H1 (cell line): ENCODE measurements around the gene BSPRY.

Source experiments
- EZH2 ChIP-seq: fragments of 200-600 bp; sonication (generic); IDR thresholded peaks from 2 replicates; pipeline ENCODE4 v1.7.1; 2012; ENCODE audit warnings: low read depth, mild to moderate bottlenecking, moderate library complexity, low read length, inconsistent platforms; ENCODE audit not compliant: severe bottlenecking
- POLR2A ChIP-seq, 2 experiments: IDR thresholded peaks; 1 replicate in 1 of 2; 2 replicates in 1 of 2; pipeline ENCODE4 v1.6.1; 2011; ENCODE audit warnings: low read depth in 2 of 2, low read length in 2 of 2, mild to moderate bottlenecking in 2 of 2; ENCODE audit errors: control extremely low read depth in 1 of 2
- ZNF274 ChIP-seq: IDR thresholded peaks from 2 replicates; pipeline ENCODE4 v1.7.0; 2012; ENCODE audit warnings: low read length, borderline replicate concordance; ENCODE audit errors: extremely low read depth
- TF ChIP-seq, protein P1 (sequence below): IDR thresholded peaks from 2 replicates; pipeline ENCODE4 v1.6.1; 2012; ENCODE audit warnings: inconsistent platforms
- TF ChIP-seq, protein P2 (sequence below), 3 experiments: IDR thresholded peaks; 1 replicate in 2 of 3; 2 replicates in 1 of 3; pipeline versions ENCODE4 v1.5.1 to v1.6.1; 2011; ENCODE audit warnings: low read length in 3 of 3, mild to moderate bottlenecking in 3 of 3, inconsistent platforms in 2 of 3, low read depth in 1 of 3, moderate library complexity in 1 of 3; ENCODE audit not compliant: insufficient read depth in 1 of 3; ENCODE audit errors: control extremely low read depth in 1 of 3
- TF ChIP-seq, protein P3 (sequence below): IDR thresholded peaks from 2 replicates; pipeline ENCODE4 v1.6.1; 2011; ENCODE audit warnings: low read depth, mild to moderate bottlenecking, low read length; ENCODE audit not compliant: insufficient read depth

DNA sequence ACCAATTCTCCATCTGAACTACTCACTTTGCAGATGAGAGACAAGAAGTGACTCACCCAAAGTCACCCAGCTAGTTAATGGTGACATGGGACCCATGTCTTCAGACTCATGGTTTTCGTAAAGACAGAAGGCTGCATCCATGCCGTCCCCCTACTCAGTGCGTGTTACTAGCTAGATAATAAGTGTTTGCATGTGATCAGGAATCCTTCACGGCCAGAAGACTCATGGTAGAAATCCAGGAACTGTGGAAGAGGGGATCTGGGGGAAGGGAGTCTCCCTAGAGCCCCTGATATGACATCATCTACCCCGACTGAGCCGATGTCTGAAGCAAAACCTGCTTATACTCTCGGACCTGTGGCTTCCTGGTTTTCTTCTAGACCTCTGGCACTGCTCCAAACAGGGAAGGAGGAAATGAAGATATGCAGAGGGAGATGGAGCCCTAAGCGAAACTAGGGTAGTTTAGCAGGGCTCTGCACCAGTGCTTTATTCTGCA lies 49.5 kb upstream of the BSPRY start:
- TF ChIP-seq ZNF274 (no peak), EZH2 (no peak), POLR2A (IDR thresholded peaks at IDR 0.05; ENCODE audit: control extremely low read depth in 1 of 2, low read depth in 2 of 2, low read length in 2 of 2) (no peak)
- TF ChIP-seq, protein P1, sequence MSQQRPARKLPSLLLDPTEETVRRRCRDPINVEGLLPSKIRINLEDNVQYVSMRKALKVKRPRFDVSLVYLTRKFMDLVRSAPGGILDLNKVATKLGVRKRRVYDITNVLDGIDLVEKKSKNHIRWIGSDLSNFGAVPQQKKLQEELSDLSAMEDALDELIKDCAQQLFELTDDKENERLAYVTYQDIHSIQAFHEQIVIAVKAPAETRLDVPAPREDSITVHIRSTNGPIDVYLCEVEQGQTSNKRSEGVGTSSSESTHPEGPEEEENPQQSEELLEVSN: no peak
- TF ChIP-seq, protein P2, sequence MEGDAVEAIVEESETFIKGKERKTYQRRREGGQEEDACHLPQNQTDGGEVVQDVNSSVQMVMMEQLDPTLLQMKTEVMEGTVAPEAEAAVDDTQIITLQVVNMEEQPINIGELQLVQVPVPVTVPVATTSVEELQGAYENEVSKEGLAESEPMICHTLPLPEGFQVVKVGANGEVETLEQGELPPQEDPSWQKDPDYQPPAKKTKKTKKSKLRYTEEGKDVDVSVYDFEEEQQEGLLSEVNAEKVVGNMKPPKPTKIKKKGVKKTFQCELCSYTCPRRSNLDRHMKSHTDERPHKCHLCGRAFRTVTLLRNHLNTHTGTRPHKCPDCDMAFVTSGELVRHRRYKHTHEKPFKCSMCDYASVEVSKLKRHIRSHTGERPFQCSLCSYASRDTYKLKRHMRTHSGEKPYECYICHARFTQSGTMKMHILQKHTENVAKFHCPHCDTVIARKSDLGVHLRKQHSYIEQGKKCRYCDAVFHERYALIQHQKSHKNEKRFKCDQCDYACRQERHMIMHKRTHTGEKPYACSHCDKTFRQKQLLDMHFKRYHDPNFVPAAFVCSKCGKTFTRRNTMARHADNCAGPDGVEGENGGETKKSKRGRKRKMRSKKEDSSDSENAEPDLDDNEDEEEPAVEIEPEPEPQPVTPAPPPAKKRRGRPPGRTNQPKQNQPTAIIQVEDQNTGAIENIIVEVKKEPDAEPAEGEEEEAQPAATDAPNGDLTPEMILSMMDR (IDR thresholded peaks at IDR 0.05; ENCODE audit: control extremely low read depth in 1 of 3, insufficient read depth in 1 of 3, low read depth in 1 of 3, low read length in 3 of 3): no peak
- TF ChIP-seq, protein P3, sequence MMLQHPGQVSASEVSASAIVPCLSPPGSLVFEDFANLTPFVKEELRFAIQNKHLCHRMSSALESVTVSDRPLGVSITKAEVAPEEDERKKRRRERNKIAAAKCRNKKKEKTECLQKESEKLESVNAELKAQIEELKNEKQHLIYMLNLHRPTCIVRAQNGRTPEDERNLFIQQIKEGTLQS: no peak
